ENCODE results near the gene ADAMTSL2.

DNA sequence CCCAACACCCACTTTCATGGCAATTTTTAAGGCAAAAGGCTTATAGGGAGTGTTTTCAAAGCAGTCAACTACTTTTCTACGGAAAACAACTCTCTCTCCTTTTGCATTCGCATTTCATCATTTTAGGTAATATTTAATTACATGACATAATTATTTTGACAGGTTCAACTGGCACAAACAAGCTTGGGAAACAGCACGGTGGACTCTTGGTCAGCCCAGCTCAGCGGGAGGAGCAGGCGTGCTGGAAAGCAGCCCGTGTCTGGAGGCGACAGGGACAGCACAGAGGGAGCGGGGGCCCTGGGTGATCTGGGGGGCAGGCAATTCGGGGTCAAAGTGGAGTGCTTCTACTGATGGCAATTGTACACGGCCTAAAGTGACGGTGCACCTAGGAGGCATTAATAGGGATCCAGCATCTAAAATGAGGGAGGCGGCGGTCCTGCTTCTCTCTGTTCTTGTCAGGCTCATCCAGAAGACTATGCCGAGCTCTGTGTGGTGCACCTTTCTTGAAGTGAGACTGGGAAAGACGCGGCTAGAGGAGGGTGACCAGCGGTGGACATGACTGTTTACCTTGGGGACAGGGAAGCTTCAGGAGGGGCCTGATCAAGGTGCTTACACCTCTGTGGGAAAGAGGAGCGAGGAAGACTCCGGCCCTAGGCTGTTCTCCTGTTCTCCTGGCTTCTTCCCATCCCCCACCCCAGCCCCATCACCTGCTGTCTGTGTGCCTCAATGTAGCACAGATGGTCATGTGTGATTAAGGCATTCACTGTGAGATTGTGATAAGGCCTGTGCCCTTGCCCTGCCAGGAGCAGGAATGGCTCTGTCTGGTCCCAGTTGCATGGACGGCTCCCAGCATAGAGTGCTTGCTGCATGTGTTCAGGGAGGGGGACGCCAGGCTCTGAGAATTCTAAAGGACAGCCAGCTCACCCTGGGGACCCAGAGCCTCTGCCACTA lies 13.1 kb upstream of the ADAMTSL2 start:
- no peak for TF ChIP-seq CTCF (IDR thresholded peaks at IDR 0.05)
- TF ChIP-seq POLR2A (IDR thresholded peaks at IDR 0.05), result no peak
- no peak for TF ChIP-seq POLR2AphosphoS5 (IDR thresholded peaks at IDR 0.05; ENCODE audit: insufficient read depth in 1 of 2, low read depth in 1 of 2)

Measured in vagina (tissue), 2 donors.